Thyroid gland (tissue), 4 donors: ENCODE measurements around the gene L2HGDH. TPM values are rescaled to one million over a fixed set of nuclear protein-coding genes. Genes with fewer than 3 reads are reported as not detected.

Experiments
- DNase-seq, 2 donors: peaks; one replicate each; pipeline ENCODE4 v3.0.0-alpha.2; 2019
- H3K27ac ChIP-seq, 3 donors: fragments of 200-600 bp; sonication (generic); 1 replicate in 2 of 3; 2 replicates in 1 of 3; pipeline ENCODE4 v1.5.1; 2016 to 2019; ENCODE audit warnings: mild to moderate bottlenecking in 1 of 3, moderate library complexity in 1 of 3
- H3K27me3 ChIP-seq: fragments of 200-600 bp; sonication (generic); one replicate; pipeline ENCODE4 v1.5.1; 2019
- H3K36me3 ChIP-seq, 2 donors: fragments of 200-600 bp; sonication (generic); one replicate each; pipeline ENCODE4 v1.5.1; 2016 to 2019
- H3K4me1 ChIP-seq, 2 donors: fragments of 200-600 bp; sonication (generic); one replicate each; pipeline ENCODE4 v1.5.1; 2017 to 2019
- H3K4me3 ChIP-seq, 3 donors: fragments of 200-600 bp; sonication (generic); replicated peaks in 1 of 3; 1 replicate in 2 of 3; 2 replicates in 1 of 3; pipeline ENCODE4 v1.5.1; 2016; ENCODE audit warnings: mild to moderate bottlenecking in 1 of 3
- H3K9me3 ChIP-seq: fragments of 200-600 bp; sonication (generic); one replicate; pipeline ENCODE4 v1.5.1; 2017
- POLR2A ChIP-seq, 2 donors: fragments of 450-650 bp; IDR thresholded peaks; one replicate each; pipeline ENCODE4 v1.6.1; 2017; ENCODE audit warnings: antibody characterized with exemption in 2 of 2, mild to moderate bottlenecking in 2 of 2, moderate library complexity in 1 of 2
- WGBS, 2 donors: methylation state at CpG; one replicate each; pipeline ENCODE4 v1.1.5; 2017; 5-methylcytosine and 5-hydroxymethylcytosine counted together
- intact Hi-C: fragments of 100-400 bp; cut with DNase I; formaldehyde crosslinking; loops from one replicate; pipeline ENCODE4 v1.15.1; 2023
- total RNA-seq, 4 donors: library from RNA; depleted of rRNA; stranded (reverse); fragments of >200 nt; gene quantifications; one replicate each; pipeline ENCODE4 v1.2.3, GENCODE V29; 2016
- TF ChIP-seq, protein P1 (sequence below), 6 experiments: fragments of 200-600 bp in 3 of 6; fragments of 450-650 bp in 3 of 6; sonication (generic) in 3 of 6; IDR thresholded peaks; one replicate each; pipeline ENCODE4 v1.5.1; 2016 to 2019; ENCODE audit warnings: antibody characterized with exemption in 6 of 6, mild to moderate bottlenecking in 2 of 6, inconsistent platforms in 1 of 6, moderate library complexity in 1 of 6

Gene L2HGDH
- total RNA-seq, 4 donors from 2014 or later = 8.7 to 10.9 (median 9.7) TPM

GRCh38 chr14:50340963-50341362, 28.9 kb upstream of the L2HGDH start:
- Histone ChIP-seq H3K27ac (no peak overlapping the region), H3K27me3 (no peaks in the 10 kb centered on the region), H3K36me3 (no peaks in the 10 kb centered on the region), H3K4me1 (peaks cover 30 to 35% of the 10 kb centered on the region in 2 donors), H3K4me3 (no peak overlapping the region), H3K9me3 (no peaks in the 10 kb centered on the region)
- no peak for DNase-seq
- WGBS, 2 donors = 85% methylated on average over 8 to 9 of the region's 9 CpGs
- TF ChIP-seq POLR2A (IDR thresholded peaks at IDR 0.05) = no peak
- TF ChIP-seq, protein P1, sequence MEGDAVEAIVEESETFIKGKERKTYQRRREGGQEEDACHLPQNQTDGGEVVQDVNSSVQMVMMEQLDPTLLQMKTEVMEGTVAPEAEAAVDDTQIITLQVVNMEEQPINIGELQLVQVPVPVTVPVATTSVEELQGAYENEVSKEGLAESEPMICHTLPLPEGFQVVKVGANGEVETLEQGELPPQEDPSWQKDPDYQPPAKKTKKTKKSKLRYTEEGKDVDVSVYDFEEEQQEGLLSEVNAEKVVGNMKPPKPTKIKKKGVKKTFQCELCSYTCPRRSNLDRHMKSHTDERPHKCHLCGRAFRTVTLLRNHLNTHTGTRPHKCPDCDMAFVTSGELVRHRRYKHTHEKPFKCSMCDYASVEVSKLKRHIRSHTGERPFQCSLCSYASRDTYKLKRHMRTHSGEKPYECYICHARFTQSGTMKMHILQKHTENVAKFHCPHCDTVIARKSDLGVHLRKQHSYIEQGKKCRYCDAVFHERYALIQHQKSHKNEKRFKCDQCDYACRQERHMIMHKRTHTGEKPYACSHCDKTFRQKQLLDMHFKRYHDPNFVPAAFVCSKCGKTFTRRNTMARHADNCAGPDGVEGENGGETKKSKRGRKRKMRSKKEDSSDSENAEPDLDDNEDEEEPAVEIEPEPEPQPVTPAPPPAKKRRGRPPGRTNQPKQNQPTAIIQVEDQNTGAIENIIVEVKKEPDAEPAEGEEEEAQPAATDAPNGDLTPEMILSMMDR (IDR thresholded peaks at IDR 0.05) = no peak
- intact Hi-C loops = loop anchor here (10.0 kb wide), 1 partner anchor 54 kb away; the partner anchor contains the start of gene CDKL1

- 92 to 97% methylated on average over 5 of the region's 5 CpGs for WGBS, 2 donors
- no peaks in the 10 kb centered on the region for H3K9me3 ChIP-seq
- intact Hi-C loops = loop anchor here (10.0 kb wide), 1 partner anchor 55 kb away; the partner anchor contains the start of gene CDKL1
- H3K4me3 ChIP-seq = no peak overlapping the region
- peak overlapping the region in 1 of 3 donors; percentile 18 for H3K27ac ChIP-seq
- no peak for DNase-seq
- TF ChIP-seq, protein P1 (IDR thresholded peaks at IDR 0.05) = no peak
- TF ChIP-seq POLR2A (IDR thresholded peaks at IDR 0.05) = no peak
- no peaks in the 10 kb centered on the region for H3K27me3 ChIP-seq
- H3K36me3 ChIP-seq = no peaks in the 10 kb centered on the region
- peaks cover 29 to 39% of the 10 kb centered on the region in 2 donors for H3K4me1 ChIP-seq
Measured at GRCh38 chr14:50340045-50340444, 28.0 kb upstream of the L2HGDH start.

DNA sequence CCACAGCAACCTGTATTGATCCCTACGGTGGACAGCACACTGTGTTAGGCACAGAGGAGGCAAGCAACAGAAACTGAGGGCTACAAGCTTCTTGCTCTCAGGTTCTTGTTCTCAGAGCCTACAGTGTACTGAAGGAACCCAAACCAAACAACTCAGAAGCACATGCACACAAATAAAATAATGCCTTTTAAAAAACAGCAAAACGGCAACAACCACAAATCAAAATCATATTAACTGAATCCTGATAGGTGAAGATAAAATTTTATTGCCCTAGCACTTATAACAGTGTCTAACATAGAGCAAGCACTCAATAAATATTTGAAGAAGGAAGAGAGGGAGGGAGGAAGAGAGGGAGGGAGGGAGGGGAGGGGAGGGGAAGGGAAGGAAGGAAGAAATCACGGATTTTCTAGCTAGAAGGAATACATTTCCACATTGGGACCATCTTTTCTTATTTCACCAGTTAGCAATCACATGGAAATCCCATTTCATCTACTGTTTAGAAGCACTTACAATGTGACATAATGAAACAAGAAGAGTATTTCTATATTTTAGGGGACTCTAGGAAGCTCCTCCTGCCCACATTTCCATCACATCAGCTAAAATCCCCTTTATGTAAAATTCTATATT, 27.3 kb upstream of the L2HGDH start:
- Histone ChIP-seq H3K27me3 (no peaks in the 10 kb centered on the region), H3K27ac (peak overlapping the region in 1 of 3 donors; percentile 18), H3K9me3 (no peaks in the 10 kb centered on the region), H3K4me1 (peaks cover 29 to 40% of the 10 kb centered on the region in 2 donors), H3K36me3 (no peaks in the 10 kb centered on the region), H3K4me3 (no peak overlapping the region)
- TF ChIP-seq POLR2A (IDR thresholded peaks at IDR 0.05) = no peak
- TF ChIP-seq, protein P1 (IDR thresholded peaks at IDR 0.05) = no peak
- intact Hi-C loops = no loop called here
- no peak for DNase-seq
- 70 to 78% methylated on average over 3 of the region's 3 CpGs for WGBS, 2 donors

DNA sequence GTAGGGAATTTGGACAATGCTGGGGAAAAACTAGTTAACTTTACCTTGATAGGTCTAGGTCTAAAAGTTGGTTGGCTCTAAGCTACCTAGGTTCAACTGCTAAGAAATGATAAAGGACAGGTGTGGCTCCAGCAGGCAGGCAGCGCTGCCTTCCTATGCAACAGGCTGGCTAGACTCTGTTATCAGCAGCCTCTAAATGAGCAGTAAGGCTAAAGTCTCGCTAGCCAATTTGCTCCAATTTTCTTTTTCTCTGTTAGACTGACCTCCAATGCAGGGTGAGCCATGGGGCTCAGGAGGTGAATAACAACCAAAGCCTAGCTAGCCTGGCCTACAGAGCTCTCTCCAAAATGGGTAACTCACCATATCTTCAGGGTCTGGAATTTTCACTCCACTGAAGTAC, 26.6 kb upstream of the L2HGDH start:
- H3K27ac ChIP-seq = no peak overlapping the region

More for the DNA sequence above, 26.6 kb upstream of the L2HGDH start:
- DNase-seq = no peak
- TF ChIP-seq POLR2A (IDR thresholded peaks at IDR 0.05) = no peak
- TF ChIP-seq, protein P1 (IDR thresholded peaks at IDR 0.05) = no peak
- Histone ChIP-seq H3K4me1 (peaks cover 25 to 38% of the 10 kb centered on the region in 2 donors), H3K27me3 (no peaks in the 10 kb centered on the region), H3K4me3 (no peak overlapping the region), H3K9me3 (no peaks in the 10 kb centered on the region), H3K36me3 (no peaks in the 10 kb centered on the region)
- intact Hi-C loops = no loop called here
- 97 to 100% methylated on average over 1 to 2 of the region's 2 CpGs for WGBS, 2 donors
